Keratinocyte (primary cell): ENCODE data around the gene APBB1. TPM values are rescaled to one million over a fixed set of nuclear protein-coding genes. Genes with fewer than 3 reads are reported as not detected.
A peak's percentile ranks its signal among the peaks of the same experiment; 100 is the strongest.

ENCODE experiments used
- DNase-seq: peaks from one replicate; pipeline ENCODE4 v3.0.0-alpha.2; 2011; ENCODE audit warnings: low read depth, missing footprints, low spot score
- FAIRE-seq: peaks from 2 replicates; lab custom pipeline; 2011; peaks lifted over from hg19 to GRCh38; lab: Jason Lieb, UNC
- H2AFZ ChIP-seq: 2 replicates; pipeline ENCODE4 v1.6.0; 2012; ENCODE audit warnings: low read length, control low read depth, inconsistent platforms; ENCODE audit not compliant: control insufficient read depth
- H3K27ac ChIP-seq: 2 replicates; pipeline ENCODE4 v1.5.1; 2011; ENCODE audit warnings: low read length; ENCODE audit not compliant: control insufficient read depth, insufficient read depth
- H3K27me3 ChIP-seq: 3 replicates; pipeline ENCODE4 v1.6.0; 2011; ENCODE audit warnings: low read length; ENCODE audit not compliant: control insufficient read depth, insufficient read depth; ENCODE audit errors: extremely low read depth
- H3K36me3 ChIP-seq, 2 experiments: 2 replicates in 1 of 2; 3 replicates in 1 of 2; pipeline ENCODE4 v1.5.1; 2011; ENCODE audit warnings: low read length in 2 of 2, mild to moderate bottlenecking in 1 of 2; ENCODE audit not compliant: control insufficient read depth in 2 of 2, insufficient read depth in 2 of 2; ENCODE audit errors: extremely low read depth in 1 of 2
- H3K4me1 ChIP-seq: 3 replicates; pipeline ENCODE4 v1.5.1; 2011; ENCODE audit warnings: low read length; ENCODE audit not compliant: control insufficient read depth, insufficient read depth; ENCODE audit errors: extremely low read depth
- H3K4me2 ChIP-seq: 3 replicates; pipeline ENCODE4 v1.6.0; 2011; ENCODE audit warnings: low read depth, low read length; ENCODE audit not compliant: control insufficient read depth, insufficient read depth; ENCODE audit errors: extremely low read depth
- H3K4me3 ChIP-seq, 3 experiments: fragments of 200-600 bp in 1 of 3; sonication (generic) in 1 of 3; 2 replicates in 2 of 3; 3 replicates in 1 of 3; pipeline ENCODE4 v1.5.1; 2011 to 2016; ENCODE audit warnings: low read length in 3 of 3, mild to moderate bottlenecking in 3 of 3, control low read depth in 2 of 3, inconsistent platforms in 1 of 3, low read depth in 1 of 3, mixed read lengths in 1 of 3, mixed run types in 1 of 3, moderate library complexity in 1 of 3; ENCODE audit not compliant: control insufficient read depth in 2 of 3, insufficient read depth in 2 of 3; ENCODE audit errors: extremely low read depth in 1 of 3
- H3K79me2 ChIP-seq: 2 replicates; pipeline ENCODE4 v1.6.0; 2012; ENCODE audit warnings: low read length; ENCODE audit not compliant: control insufficient read depth, insufficient read depth
- H3K9ac ChIP-seq: 3 replicates; pipeline ENCODE4 v1.6.0; 2011; ENCODE audit warnings: low read length; ENCODE audit not compliant: control insufficient read depth, insufficient read depth; ENCODE audit errors: extremely low read depth
- H3K9me1 ChIP-seq: 3 replicates; pipeline ENCODE4 v1.6.0; 2011; ENCODE audit warnings: low read length; ENCODE audit not compliant: control insufficient read depth, insufficient read depth; ENCODE audit errors: extremely low read depth
- H3K9me3 ChIP-seq: 2 replicates; pipeline ENCODE4 v1.5.1; 2012; ENCODE audit warnings: low read depth, low read length; ENCODE audit not compliant: control insufficient read depth
- H4K20me1 ChIP-seq: 3 replicates; pipeline ENCODE4 v1.6.0; 2011; ENCODE audit warnings: low read length; ENCODE audit not compliant: control insufficient read depth, insufficient read depth; ENCODE audit errors: extremely low read depth
- EZH2 ChIP-seq: IDR thresholded peaks from one replicate; pipeline ENCODE4 v1.6.1; 2012; ENCODE audit warnings: inconsistent platforms, mild to moderate bottlenecking, low read length, moderate library complexity
- dilution Hi-C: fragments of 300-500 bp; cut with MboI; formaldehyde crosslinking; loops from one replicate; pipeline ENCODE4 v1.7.0; 2020; ENCODE audit warnings: low sequenced_read_pairs; ENCODE audit not compliant: extremely low pct_ligation_motif_present
- polyA plus RNA-seq, 5 experiments: library from polyadenylated mRNA; depleted of rRNA in 3 of 5; stranded (reverse) in 3 of 5; stranded (forward) in 1 of 5; unstranded in 1 of 5; fragments of >200 nt; gene quantifications; 1 replicate in 1 of 5; 2 replicates in 3 of 5; 3 replicates in 1 of 5; pipeline versions ENCODE4 v1.2.1 to v1.2.3, GENCODE V29; 2011 to 2012; ENCODE audit warnings: missing spikeins in 2 of 5, low read depth in 1 of 5, low replicate concordance in 1 of 5
- TF ChIP-seq, protein P1 (sequence below), 3 experiments: IDR thresholded peaks in 1 of 3; conservative IDR thresholded peaks in 1 of 3; optimal IDR thresholded peaks in 1 of 3; 2 replicates in 2 of 3; 3 replicates in 1 of 3; pipeline versions ENCODE3 to v1.5.1; 2011; ENCODE audit warnings: low read length in 3 of 3, mild to moderate bottlenecking in 3 of 3, moderate library complexity in 2 of 3, control low read depth in 1 of 3, inconsistent platforms in 1 of 3; ENCODE audit not compliant: insufficient read depth in 2 of 3; ENCODE audit errors: extremely low read depth in 1 of 3

Gene APBB1
- polyA plus RNA-seq, 1 donor (not counting 4 experiments of a cell fraction or from before 2014, with no cell fraction given) = 3.7 TPM

DNA sequence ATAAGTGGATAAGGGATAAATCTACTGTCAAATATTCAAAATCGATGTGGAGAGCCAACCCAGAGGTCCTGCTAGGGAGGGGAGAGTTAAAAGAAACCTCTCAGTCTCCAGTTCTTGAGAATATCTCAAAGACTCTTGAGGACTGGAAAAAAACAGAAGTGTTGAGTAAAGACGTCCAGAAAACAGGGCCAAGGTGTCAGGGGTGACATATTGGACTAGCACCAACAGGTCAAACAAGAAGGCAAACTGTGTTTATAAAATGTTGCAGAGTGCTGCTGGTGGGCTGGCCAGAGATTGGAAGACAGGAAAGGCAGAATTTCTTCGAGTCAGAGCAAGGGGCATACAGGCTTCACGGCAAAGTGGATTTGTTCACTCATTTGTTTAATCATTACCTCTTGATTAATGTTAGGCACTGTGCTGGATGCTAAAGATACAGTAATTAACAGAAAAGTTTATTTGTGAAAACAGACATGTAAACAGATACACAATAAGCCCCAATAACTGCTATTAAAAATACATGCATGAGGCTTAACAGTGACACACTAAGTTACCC is 62.3 kb downstream of the APBB1 start:
- DNase-seq = no peak
- H3K4me2 ChIP-seq = peak overlapping the region; percentile 50
- no peaks in the 10 kb centered on the region for H3K9me1 ChIP-seq
- TF ChIP-seq, protein P1, sequence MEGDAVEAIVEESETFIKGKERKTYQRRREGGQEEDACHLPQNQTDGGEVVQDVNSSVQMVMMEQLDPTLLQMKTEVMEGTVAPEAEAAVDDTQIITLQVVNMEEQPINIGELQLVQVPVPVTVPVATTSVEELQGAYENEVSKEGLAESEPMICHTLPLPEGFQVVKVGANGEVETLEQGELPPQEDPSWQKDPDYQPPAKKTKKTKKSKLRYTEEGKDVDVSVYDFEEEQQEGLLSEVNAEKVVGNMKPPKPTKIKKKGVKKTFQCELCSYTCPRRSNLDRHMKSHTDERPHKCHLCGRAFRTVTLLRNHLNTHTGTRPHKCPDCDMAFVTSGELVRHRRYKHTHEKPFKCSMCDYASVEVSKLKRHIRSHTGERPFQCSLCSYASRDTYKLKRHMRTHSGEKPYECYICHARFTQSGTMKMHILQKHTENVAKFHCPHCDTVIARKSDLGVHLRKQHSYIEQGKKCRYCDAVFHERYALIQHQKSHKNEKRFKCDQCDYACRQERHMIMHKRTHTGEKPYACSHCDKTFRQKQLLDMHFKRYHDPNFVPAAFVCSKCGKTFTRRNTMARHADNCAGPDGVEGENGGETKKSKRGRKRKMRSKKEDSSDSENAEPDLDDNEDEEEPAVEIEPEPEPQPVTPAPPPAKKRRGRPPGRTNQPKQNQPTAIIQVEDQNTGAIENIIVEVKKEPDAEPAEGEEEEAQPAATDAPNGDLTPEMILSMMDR (optimal IDR thresholded peaks at IDR 0.05 in 1 of 3, IDR thresholded peaks at IDR 0.05 in 1 of 3, conservative IDR thresholded peaks at IDR 0.05 in 1 of 3; ENCODE audit: extremely low read depth in 1 of 3, insufficient read depth in 2 of 3, low read length in 3 of 3) = no peak
- TF ChIP-seq EZH2 = no peak
- H3K9me3 ChIP-seq = no peaks in the 10 kb centered on the region
- H4K20me1 ChIP-seq = no peaks in the 10 kb centered on the region
- dilution Hi-C loops = no loop called here
- H3K27me3 ChIP-seq = no peaks in the 10 kb centered on the region
- FAIRE-seq = no peak
- peak overlapping the region; percentile 85 for H2AFZ ChIP-seq
- H3K9ac ChIP-seq = no peak overlapping the region
- H3K4me1 ChIP-seq = peaks cover 6% of the 10 kb centered on the region
- H3K36me3 ChIP-seq = no peaks in the 10 kb centered on the region
- no peaks in the 10 kb centered on the region for H3K79me2 ChIP-seq
- H3K4me3 ChIP-seq = no peak overlapping the region
- H3K27ac ChIP-seq = no peak overlapping the region

DNA sequence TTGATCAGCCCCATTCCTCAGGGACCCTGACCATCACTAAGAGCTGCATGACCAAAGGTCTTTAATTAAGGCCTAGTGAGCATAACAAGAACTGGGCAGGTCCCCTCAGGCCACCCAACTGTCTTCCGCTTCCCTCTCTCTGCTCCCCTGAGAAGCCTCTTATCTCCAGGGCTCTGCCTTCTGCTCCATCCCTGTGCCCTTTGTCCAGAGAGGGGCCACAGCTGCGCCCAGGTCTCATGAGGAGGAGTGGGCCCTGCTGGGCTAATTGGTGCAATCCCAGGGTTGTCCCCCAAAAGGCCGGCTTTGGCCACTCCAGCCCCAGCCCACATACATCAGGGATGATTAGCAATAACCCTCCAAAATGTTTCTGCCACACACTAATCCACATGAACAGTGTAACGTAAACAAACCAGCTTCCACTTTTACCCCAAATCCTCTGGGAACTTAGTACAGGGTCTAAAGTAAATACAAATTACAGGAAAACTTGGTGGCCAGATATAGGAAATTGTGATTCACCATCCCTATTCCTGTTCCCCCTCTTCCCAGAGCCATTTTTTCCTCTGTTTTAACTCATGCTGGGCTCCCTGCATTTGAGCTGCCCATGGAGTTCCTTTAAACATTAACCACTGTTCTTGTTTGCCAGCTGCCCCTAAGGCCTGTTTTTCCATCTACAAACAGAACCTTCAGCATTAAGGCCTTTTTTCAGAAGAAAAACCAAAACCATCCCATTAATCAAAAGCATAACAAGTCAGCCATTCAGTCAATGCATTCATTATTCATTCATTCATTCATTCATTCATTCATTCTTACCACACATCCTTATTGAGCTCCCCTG is 64.0 kb downstream of the APBB1 start:
- Histone ChIP-seq H3K9me3 (no peaks in the 10 kb centered on the region), H3K36me3 (no peaks in the 10 kb centered on the region), H3K9ac (no peak overlapping the region), H3K27ac (no peak overlapping the region), H3K4me1 (peaks cover 6% of the 10 kb centered on the region), H3K9me1 (no peaks in the 10 kb centered on the region), H3K4me3 (no peak overlapping the region), H3K4me2 (no peak overlapping the region), H2AFZ (no peak overlapping the region), H4K20me1 (no peaks in the 10 kb centered on the region), H3K79me2 (no peaks in the 10 kb centered on the region), H3K27me3 (no peaks in the 10 kb centered on the region)
- FAIRE-seq = no peak
- TF ChIP-seq, protein P1 (optimal IDR thresholded peaks at IDR 0.05 in 1 of 3, IDR thresholded peaks at IDR 0.05 in 1 of 3, conservative IDR thresholded peaks at IDR 0.05 in 1 of 3; ENCODE audit: extremely low read depth in 1 of 3, insufficient read depth in 2 of 3, low read length in 3 of 3) = no peak
- TF ChIP-seq EZH2 = no peak
- DNase-seq = no peak
- dilution Hi-C loops = no loop called here
